Subcutaneous abdominal adipose tissue (tissue), 5 donors: Measurements from ENCODE around the gene DHRS13.
"Not testable (repeated sequence)": the region's sequence is repeated elsewhere in the genome, so short reads cannot be mapped to it uniquely, and the experiment has no call there.

Source experiments
- H3K27ac ChIP-seq: one replicate; pipeline ENCODE4 v1.7.0; 2013; ENCODE audit warnings: low read depth, mild to moderate bottlenecking, inconsistent platforms, low read length, moderate library complexity
- H3K27me3 ChIP-seq, 5 donors: one replicate each; pipeline ENCODE4 v1.7.0; 2013; ENCODE audit warnings: low read length in 5 of 5, inconsistent platforms in 1 of 5; ENCODE audit not compliant: control insufficient read depth in 5 of 5, insufficient read depth in 4 of 5
- H3K36me3 ChIP-seq, 5 donors: one replicate each; pipeline ENCODE4 v1.7.0; 2013; ENCODE audit warnings: low read length in 5 of 5; ENCODE audit not compliant: control insufficient read depth in 5 of 5, insufficient read depth in 5 of 5
- H3K4me1 ChIP-seq, 5 donors: one replicate each; pipeline ENCODE4 v1.7.0; 2013; ENCODE audit warnings: low read length in 5 of 5, mild to moderate bottlenecking in 3 of 5, moderate library complexity in 1 of 5; ENCODE audit not compliant: control insufficient read depth in 5 of 5, insufficient read depth in 5 of 5
- H3K4me3 ChIP-seq, 5 donors: one replicate each; pipeline ENCODE4 v1.7.0; 2013; ENCODE audit warnings: low read length in 5 of 5, low read depth in 1 of 5
- H3K9ac ChIP-seq, 5 donors: one replicate each; pipeline ENCODE4 v1.7.0; 2013; ENCODE audit warnings: low read length in 5 of 5, mild to moderate bottlenecking in 4 of 5, moderate library complexity in 3 of 5
- H3K9me3 ChIP-seq, 5 donors: one replicate each; pipeline ENCODE4 v1.7.0; 2013; ENCODE audit warnings: low read length in 5 of 5; ENCODE audit not compliant: control insufficient read depth in 5 of 5
- donor health status: healthy.
- donor health status: healthy.
- donor health status: healthy.
- donor health status: healthy.
- donor health status: healthy.

The DHRS13 gene

GRCh38 chr17:28877150-28877711 lies 25.6 kb downstream of the DHRS13 start:
- not testable (repeated sequence) for H3K4me3 ChIP-seq, H3K9ac ChIP-seq, H3K4me1 ChIP-seq, H3K27ac ChIP-seq, H3K27me3 ChIP-seq, H3K9me3 ChIP-seq
- H3K36me3 ChIP-seq, result peaks cover 5 to 44% (median 43%) of the 10 kb centered on the region in 5 donors

GRCh38 chr17:28875848-28876550 lies 26.9 kb downstream of the DHRS13 start:
- no peaks in the 10 kb centered on the region for H3K9me3 ChIP-seq
- H3K36me3 ChIP-seq, result peaks cover 5 to 32% (median 31%) of the 10 kb centered on the region in 5 donors
- H3K4me1 ChIP-seq, result no peaks in the 10 kb centered on the region
- no peak overlapping the region for H3K27ac ChIP-seq
- H3K27me3 ChIP-seq, result no peaks in the 10 kb centered on the region
- no peak overlapping the region for H3K9ac ChIP-seq
- H3K4me3 ChIP-seq, result no peak overlapping the region

- Histone ChIP-seq H3K9me3 (no peaks in the 10 kb centered on the region), H3K27ac (no peak overlapping the region), H3K9ac (no peak overlapping the region), H3K27me3 (no peaks in the 10 kb centered on the region), H3K4me3 (no peak overlapping the region), H3K36me3 (peaks cover 5 to 19% (median 18%) of the 10 kb centered on the region in 5 donors), H3K4me1 (no peaks in the 10 kb centered on the region)
Observed at GRCh38 chr17:28874750-28875149, 28.1 kb downstream of the DHRS13 start.

GRCh38 chr17:28873839-28874238 lies 29.0 kb downstream of the DHRS13 start:
- Histone ChIP-seq H3K9me3 (no peaks in the 10 kb centered on the region), H3K4me1 (no peaks in the 10 kb centered on the region), H3K4me3 (no peak overlapping the region), H3K27ac (no peak overlapping the region), H3K36me3 (peaks cover 3 to 10% (median 9%) of the 10 kb centered on the region in 5 donors), H3K9ac (no peak overlapping the region), H3K27me3 (no peaks in the 10 kb centered on the region)

GRCh38 chr17:28871056-28871579 lies 31.8 kb downstream of the DHRS13 start:
- Histone ChIP-seq H3K9me3 (no peaks in the 10 kb centered on the region), H3K4me3 (no peak overlapping the region), H3K4me1 (no peaks in the 10 kb centered on the region), H3K36me3 (no peaks in the 10 kb centered on the region), H3K27ac (no peak overlapping the region), H3K9ac (no peak overlapping the region), H3K27me3 (no peaks in the 10 kb centered on the region)

DNA sequence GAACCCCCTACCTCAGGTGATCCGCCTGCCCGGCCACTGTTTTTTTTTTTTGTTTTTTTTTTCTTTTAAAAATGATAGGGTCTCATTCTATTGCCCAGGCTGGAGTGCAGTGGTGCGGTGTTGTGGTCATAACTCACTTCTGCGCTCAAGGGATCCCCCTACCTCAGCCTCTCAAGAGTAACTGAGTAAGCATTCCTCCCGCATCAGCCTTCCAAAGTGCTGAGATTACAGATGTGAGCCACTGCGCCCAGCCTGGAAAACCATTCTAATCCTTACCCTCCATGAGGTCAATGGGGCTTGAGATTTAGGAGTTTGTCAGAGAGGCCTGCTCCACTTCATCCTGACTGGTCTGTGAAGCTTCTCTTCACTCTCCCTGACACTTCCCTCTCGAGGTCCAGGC lies 35.6 kb downstream of the DHRS13 start:
- H3K4me3 ChIP-seq, result no peak overlapping the region
- H3K9me3 ChIP-seq, result no peaks in the 10 kb centered on the region
- H3K4me1 ChIP-seq, result no peaks in the 10 kb centered on the region
- H3K36me3 ChIP-seq, result no peaks in the 10 kb centered on the region
- no peak overlapping the region for H3K27ac ChIP-seq
- H3K9ac ChIP-seq, result no peak overlapping the region
- no peaks in the 10 kb centered on the region for H3K27me3 ChIP-seq

- no peaks in the 10 kb centered on the region for H3K4me1 ChIP-seq
- H3K9ac ChIP-seq, result no peak overlapping the region
- H3K27ac ChIP-seq, result no peak overlapping the region
Observed at GRCh38 chr17:28865946-28866752, 36.7 kb downstream of the DHRS13 start.

DNA sequence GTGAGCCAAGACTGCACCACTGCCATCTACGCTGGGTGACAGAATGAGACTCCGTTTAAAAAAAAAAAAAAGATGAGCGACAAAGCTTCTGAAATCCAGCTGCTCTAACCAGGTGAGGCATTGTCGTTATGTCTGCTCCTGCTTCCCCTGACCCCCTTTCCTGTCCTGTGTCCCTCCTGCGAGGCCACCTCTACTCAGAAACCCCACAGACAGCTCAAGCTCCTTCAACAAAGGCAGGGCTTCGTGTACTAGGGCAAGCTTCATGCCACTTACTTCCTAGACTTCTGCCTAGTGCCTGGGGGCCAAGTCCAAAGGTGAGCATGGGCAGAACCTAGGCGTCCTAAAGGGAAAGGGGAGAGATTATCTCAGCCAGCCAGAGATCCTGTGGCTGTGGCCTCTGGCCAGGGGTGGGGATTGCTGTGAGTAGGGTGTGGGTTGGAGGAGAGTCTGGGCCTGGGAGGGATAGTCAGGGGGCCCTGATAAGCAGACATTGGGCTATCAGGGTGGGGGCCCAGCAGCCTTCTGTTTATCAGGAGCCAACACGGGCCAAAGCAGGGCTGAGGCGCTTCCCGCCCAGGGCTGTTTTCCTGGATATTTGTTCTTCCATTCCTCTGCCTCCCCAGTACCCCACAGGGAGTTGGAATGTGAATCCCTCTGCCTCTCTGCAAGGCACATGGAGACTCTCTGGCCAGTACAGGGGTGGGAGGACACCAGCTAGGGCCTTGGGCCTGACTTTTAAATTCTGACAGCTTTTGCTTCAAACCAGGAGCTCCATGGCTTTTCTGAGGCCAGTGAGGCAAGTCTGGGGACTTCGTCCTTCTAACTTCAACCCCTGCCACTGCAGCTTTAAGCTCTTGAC lies 37.7 kb downstream of the DHRS13 start:
- peaks cover 0 to 13% (median 13%) of the 10 kb centered on the region in 5 donors for H3K36me3 ChIP-seq
- H3K27me3 ChIP-seq, result no peaks in the 10 kb centered on the region
- no peak overlapping the region for H3K4me3 ChIP-seq
- H3K27ac ChIP-seq, result no peak overlapping the region
- H3K9me3 ChIP-seq, result no peaks in the 10 kb centered on the region
- no peaks in the 10 kb centered on the region for H3K4me1 ChIP-seq
- no peak overlapping the region for H3K9ac ChIP-seq

More at GRCh38 chr17:28865946-28866752, 36.7 kb downstream of the DHRS13 start:
- Histone ChIP-seq H3K27me3 (no peaks in the 10 kb centered on the region), H3K4me3 (no peak overlapping the region), H3K36me3 (peaks cover 0 to 7% (median 7%) of the 10 kb centered on the region in 5 donors), H3K9me3 (no peaks in the 10 kb centered on the region)

DNA sequence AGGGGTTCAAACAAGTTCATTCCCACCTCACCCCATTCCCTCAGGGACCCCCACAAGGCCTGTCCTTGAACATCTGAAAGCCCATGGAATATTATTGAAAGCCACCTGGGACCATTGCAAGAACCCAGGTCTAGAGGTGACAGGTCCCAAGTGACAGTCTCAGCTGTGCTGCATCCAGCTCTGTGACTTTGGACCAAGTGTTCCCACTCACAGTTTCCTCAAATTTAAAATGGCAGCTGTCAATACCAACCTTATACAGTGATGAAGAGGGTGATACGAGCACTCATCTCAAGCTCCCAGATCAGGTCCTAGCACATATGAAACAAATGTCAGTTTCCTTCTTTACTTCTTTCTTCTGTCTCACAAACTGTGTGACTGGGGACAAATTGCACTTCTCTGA lies 38.9 kb downstream of the DHRS13 start:
- Histone ChIP-seq H3K36me3 (peaks cover 0 to 24% (median 19%) of the 10 kb centered on the region in 5 donors), H3K4me1 (no peaks in the 10 kb centered on the region), H3K27ac (no peak overlapping the region), H3K4me3 (no peak overlapping the region), H3K9me3 (no peaks in the 10 kb centered on the region), H3K9ac (no peak overlapping the region), H3K27me3 (no peaks in the 10 kb centered on the region)
